Measurements from ENCODE around the gene DNAH1. TPM values are rescaled to one million over a fixed set of nuclear protein-coding genes. Genes with fewer than 3 reads are reported as not detected.

The DNAH1 gene
- total and polyA plus RNA-seq, 2 of the 4 experiments (the other 2 are of a cell fraction) = 2.0 to 4.0 TPM

DNA sequence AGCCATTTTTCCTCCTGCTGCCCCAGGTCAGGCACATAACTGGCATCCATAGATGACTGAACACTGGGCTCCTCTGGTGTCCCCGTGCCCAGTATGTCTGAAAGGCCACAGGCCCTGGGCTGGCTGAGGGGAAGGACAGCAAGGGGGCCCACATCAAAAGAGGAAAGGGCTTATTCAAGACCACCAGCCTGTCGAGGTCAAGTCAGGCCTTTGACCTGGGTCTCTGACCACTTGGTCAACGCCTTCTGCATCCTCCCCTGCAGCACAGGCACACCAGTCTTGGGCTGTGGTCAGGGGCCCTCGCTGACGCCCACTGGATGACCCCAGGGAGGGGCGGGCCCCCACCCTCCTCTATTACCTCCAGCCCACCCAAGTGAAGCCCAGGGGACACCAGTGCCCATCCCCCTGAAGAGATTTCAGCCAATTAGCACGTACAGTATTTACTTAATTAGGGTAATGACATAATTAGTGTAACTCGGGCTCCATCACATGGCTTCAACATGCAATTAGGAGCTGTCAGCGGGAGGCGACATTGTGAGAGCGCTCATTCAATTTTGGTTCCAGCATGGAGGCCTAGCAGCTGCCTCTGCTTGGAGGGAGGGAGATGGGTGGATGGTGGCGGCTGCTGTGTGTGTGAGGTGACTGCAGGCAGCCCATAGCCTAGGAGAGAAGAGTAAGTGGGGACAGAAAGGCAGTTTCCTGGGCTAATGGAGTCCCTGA, 13.5 kb upstream of the DNAH1 start:
- dilution Hi-C loops (cut with HindIII; ENCODE audit: low sequenced_read_pairs, unreplicated experiment) (no loop called here), in situ Hi-C loops (cut with MboI; ENCODE audit: low sequenced_read_pairs) (no loop called here), intact Hi-C loops (cut with micrococcal nuclease) (no loop called here)
- Histone ChIP-seq H4K5ac (ENCODE audit: low read depth, low read length) (no peak overlapping the region), H4K8ac (ENCODE audit: low read depth in 2 of 2, low read length in 2 of 2) (no peak overlapping the region), H2AFZ (replicated peaks; ENCODE audit: low read length, poor library complexity) (no peak overlapping the region), H3K9me1 (ENCODE audit: insufficient read depth, low read length) (peaks cover 4% of the 10 kb centered on the region), H4K20me1 (ENCODE audit: insufficient read depth, low read length) (no peaks in the 10 kb centered on the region; the same call in none of the 2 replicates), H3K18ac (ENCODE audit: low read depth, low read length) (no peak overlapping the region), H2BK20ac (ENCODE audit: low read depth, low read length) (no peak overlapping the region), H3K36me3 (ENCODE audit: control insufficient read depth, insufficient read depth, low read length) (no peaks in the 10 kb centered on the region), H2BK120ac (ENCODE audit: low read depth, low read length) (no peak overlapping the region), H4K91ac (ENCODE audit: insufficient read depth, low read depth, low read length) (no peak overlapping the region), H3K23ac (ENCODE audit: low read depth, low read length) (no peak overlapping the region), H3K4me1 (ENCODE audit: control insufficient read depth, insufficient read depth, low read length) (peaks cover 11% of the 10 kb centered on the region), H3K4me2 (ENCODE audit: low read depth, low read length) (no peak overlapping the region), H3K9ac (ENCODE audit: low read depth, low read length) (no peak overlapping the region), H2BK5ac (ENCODE audit: low read depth, low read length, poor library complexity, severe bottlenecking) (no peak overlapping the region), H2BK15ac (ENCODE audit: low read depth, low read length) (no peak overlapping the region), H2AK5ac (ENCODE audit: low read depth, low read length) (no peak overlapping the region), H2AK9ac (replicated peaks; ENCODE audit: low read depth, low read length, poor library complexity) (no peak overlapping the region), H3K27me3 (ENCODE audit: control insufficient read depth, insufficient read depth, low read length) (no peaks in the 10 kb centered on the region; the same call in 1 of the 2 replicates), H3K9me3 (ENCODE audit: control insufficient read depth, insufficient read depth, low read length) (no peaks in the 10 kb centered on the region), H3K14ac (replicated peaks; ENCODE audit: low read depth, low read length) (no peak overlapping the region), H3K4ac (ENCODE audit: low read depth, low read length) (no peak overlapping the region), H3K4me3 (ENCODE audit: insufficient read depth, low read depth, low read length) (no peak overlapping the region), H3K56ac (ENCODE audit: extremely low read depth, insufficient read depth, low read length) (no peak overlapping the region), H3K79me1 (ENCODE audit: low read depth in 1 of 2, low read length in 2 of 2) (no peaks in the 10 kb centered on the region), H3K27ac (ENCODE audit: insufficient read depth, low read length) (no peak overlapping the region)
- 81% methylated on average over 3 of the region's 12 CpGs; no CpG with 5 or more reads in 1 of the 2 experiments for WGBS, 2 experiments (ENCODE audit: extremely low coverage in 2 of 2, insufficient read length in 1 of 2)
- CTCF ChIA-PET = no interaction called here
- no peak for DNase-seq
- no peak for TF ChIP-seq RFX5 (IDR thresholded peaks at IDR 0.05; ENCODE audit: low read depth, low read length)
- no peak for TF ChIP-seq CHD1 (IDR thresholded peaks at IDR 0.05; ENCODE audit: low read depth, low read length)
- TF ChIP-seq BHLHE40 (IDR thresholded peaks at IDR 0.05; ENCODE audit: low read depth, low read length) = no peak
- no peak for TF ChIP-seq FOS (IDR thresholded peaks at IDR 0.05; ENCODE audit: low read depth, low read length)
- TF ChIP-seq RAD21 (IDR thresholded peaks at IDR 0.05; ENCODE audit: low read length) = no peak
- no peak for TF ChIP-seq MAZ (IDR thresholded peaks at IDR 0.05; ENCODE audit: borderline replicate concordance, low read depth, low read length)
- TF ChIP-seq, protein P1, sequence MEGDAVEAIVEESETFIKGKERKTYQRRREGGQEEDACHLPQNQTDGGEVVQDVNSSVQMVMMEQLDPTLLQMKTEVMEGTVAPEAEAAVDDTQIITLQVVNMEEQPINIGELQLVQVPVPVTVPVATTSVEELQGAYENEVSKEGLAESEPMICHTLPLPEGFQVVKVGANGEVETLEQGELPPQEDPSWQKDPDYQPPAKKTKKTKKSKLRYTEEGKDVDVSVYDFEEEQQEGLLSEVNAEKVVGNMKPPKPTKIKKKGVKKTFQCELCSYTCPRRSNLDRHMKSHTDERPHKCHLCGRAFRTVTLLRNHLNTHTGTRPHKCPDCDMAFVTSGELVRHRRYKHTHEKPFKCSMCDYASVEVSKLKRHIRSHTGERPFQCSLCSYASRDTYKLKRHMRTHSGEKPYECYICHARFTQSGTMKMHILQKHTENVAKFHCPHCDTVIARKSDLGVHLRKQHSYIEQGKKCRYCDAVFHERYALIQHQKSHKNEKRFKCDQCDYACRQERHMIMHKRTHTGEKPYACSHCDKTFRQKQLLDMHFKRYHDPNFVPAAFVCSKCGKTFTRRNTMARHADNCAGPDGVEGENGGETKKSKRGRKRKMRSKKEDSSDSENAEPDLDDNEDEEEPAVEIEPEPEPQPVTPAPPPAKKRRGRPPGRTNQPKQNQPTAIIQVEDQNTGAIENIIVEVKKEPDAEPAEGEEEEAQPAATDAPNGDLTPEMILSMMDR (conservative IDR thresholded peaks at IDR 0.05; ENCODE audit: low read depth, low read length) = no peak
- no peak for ATAC-seq (ENCODE audit: low read depth)
- no TSS peak for BruUV-seq (replicated peaks)
- POLR2A ChIA-PET (ENCODE audit: unreplicated experiment) = no interaction called here
